Fibroblast of upper back skin (primary cell): ENCODE measurements around the gene SNX32.

Source experiments
- DNase-seq: peaks from one replicate; pipeline ENCODE4 v3.0.0-alpha.2; 2013

The SNX32 gene

GRCh38 chr11:65833297-65834030 is at the start of gene SNX32:
Gene SNX32 (plus strand): TSS chr11:65833963. CDS start chr11:65834066, 103 bp downstream.
- DNase-seq = peak; percentile 91

GRCh38 chr11:65785319-65786007 is 48.3 kb upstream of the SNX32 start:
- DNase-seq = no peak

- no peak for DNase-seq
These were observed 47.6 kb upstream of the SNX32 start for GRCh38 chr11:65786008-65786785.

GRCh38 chr11:65786786-65787636 is 46.8 kb upstream of the SNX32 start, which contains the start of gene OVOL1:
Gene OVOL1 (plus strand): TSS chr11:65787063. CDS start chr11:65787374, 311 bp downstream.
- no peak for DNase-seq

GRCh38 chr11:65787649-65788622 is 45.8 kb upstream of the SNX32 start:
- DNase-seq = no peak

- DNase-seq = no peak
These were observed 44.9 kb upstream of the SNX32 start for GRCh38 chr11:65788821-65789220.

DNA sequence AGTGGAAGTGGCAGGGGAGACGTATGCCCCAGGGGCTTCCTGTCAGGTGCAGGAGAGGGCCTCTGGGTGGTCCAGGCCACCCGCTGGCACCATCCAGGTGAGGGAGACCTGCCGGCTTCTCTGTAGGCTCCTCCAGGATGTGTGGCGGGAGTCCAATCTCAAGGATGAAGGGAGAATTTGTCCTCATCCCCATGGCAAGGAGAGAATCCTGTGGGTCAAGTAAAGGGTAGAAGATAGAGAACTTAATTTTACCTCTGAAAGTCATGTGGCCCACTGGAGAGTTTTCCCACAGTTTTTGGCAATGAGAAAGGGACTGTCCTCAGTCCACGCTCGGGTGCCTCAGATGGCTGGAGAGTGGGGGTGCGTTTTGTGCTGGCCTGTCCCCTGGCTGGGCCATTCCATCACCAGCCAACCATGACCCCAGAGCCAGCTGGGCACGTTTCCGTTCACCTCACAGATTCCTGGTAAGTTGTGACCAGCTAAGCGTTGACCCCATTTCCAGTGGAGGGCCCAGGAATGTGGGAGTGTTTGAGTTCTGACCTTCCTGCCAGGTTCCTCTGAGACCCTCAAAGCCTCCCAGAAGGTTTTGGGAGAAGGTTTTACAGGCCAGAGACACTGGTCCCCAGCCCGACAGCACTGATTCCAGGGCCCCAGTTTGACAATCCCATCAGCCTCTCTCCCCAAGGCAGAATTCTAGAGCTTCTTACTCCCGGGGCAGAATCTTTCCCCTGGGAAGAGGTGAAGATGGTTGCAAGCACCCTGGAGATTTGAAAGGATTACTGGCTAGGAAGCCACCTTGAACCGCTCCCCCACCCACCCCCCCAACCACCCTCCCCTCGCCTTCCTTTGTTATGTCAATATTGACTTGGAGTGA is 44.3 kb upstream of the SNX32 start:
- no peak for DNase-seq

DNA sequence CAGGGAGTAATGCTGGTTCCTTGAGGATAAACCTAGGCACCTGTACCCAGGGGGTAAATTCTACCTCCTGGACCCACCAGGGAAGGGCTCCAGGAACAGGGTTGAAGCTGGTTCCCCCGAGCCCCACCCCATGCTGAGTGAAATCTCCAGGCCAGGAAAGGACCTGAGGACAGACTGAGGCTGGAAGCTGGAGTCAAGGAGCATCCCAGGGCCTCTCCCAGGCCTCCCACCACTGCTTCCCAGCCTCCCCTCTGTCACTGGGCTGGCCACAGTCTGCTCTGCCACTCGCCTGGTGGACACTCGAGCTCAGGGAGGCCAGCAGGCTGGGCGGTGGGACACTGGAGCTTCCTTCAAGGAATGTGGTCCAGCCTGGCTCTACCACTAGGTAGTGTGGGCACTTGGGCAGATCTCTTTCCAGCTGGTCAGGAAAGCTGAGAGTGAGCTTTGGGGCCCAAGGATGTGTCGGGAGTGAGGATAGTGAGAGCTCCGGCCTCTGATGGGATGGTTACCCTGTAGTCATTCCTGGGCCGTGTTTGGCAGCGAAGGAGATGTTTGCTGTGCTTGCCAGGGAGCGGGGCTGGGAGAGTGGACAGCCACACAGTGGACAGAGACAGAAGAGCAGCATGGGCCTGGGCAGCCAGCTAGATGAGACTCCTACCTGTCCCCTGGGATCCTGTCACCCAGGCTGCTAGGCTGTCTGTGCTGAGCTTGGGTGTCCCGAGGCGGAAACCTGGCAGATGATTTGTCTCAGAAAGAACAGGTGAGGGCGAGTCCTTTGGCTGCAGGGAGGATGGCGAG is 43.5 kb upstream of the SNX32 start:
- DNase-seq = no peak

DNA sequence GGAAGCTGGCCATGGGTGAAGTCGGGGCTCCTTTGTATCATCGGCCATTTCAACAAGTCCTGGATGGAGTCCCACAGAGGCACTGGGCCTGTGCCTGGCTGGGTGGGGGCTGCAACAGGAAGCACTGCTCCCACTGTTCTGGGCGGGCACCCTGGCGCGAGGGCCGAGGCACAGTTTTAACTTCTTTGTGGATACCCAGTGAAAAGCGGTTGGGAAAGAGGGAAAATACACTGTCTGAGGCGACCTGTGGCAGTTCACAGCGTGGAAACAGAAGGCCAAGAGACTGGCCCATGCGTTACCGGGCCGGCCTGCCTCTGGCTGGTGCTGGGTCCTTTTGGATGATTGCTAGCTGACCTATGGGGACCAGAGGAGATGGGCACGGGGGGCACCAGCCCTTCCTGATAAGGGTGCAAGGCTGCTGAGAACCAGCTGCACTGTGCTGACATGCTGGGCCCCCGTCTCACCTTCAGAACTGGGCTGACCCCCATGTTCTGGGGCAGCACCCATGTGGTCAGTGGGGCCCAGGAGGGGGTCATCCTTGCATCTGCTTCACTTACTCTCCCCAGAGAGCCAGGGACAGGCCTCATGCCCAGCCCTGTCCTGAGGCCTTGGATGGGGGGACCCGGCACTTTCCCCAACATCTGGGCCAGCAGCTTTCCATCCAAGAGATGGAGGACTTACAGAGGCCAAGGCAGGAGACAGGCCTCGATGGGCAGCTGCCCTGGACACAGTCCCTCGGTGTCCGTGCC is 42.7 kb upstream of the SNX32 start:
- no peak for DNase-seq

- no peak for DNase-seq
These were observed 42.0 kb upstream of the SNX32 start for GRCh38 chr11:65791719-65792213.

DNA sequence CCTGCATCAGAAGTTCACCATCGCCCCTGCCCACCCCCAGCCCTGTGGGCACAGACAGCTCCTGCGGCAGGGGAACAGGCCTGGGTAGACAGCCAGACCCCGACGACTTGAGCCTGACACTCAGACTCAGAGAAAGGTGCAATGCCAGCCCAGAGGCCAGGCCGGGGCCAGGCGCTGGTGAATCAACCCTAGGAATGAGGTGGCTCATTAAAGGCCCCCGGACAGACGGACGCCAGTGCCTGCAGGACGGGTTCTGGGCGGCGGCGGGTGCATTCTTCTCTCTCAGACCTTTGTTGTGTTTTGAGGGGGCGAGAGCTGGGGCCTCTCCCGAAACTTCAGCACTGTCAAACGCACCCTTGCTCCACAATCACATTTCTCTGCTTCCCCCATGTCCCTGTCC is 41.3 kb upstream of the SNX32 start:
- DNase-seq = no peak

GRCh38 chr11:65793144-65793581 is 40.6 kb upstream of the SNX32 start:
- DNase-seq = no peak

- no peak for DNase-seq
These were observed 40.0 kb upstream of the SNX32 start for GRCh38 chr11:65793625-65794400.

- DNase-seq = no peak
These were observed 38.9 kb upstream of the SNX32 start for GRCh38 chr11:65794570-65795510.

- no peak for DNase-seq
These were observed 36.8 kb upstream of the SNX32 start for GRCh38 chr11:65796726-65797601.
